ENCODE measurements around the gene TMEM86B. TPM values are rescaled to one million over a fixed set of nuclear protein-coding genes. Genes with fewer than 3 reads are reported as not detected.

Gene TMEM86B
- total RNA-seq, 4 donors from 2014 or later = 2.0 to 40.8 (median 4.4) TPM

DNA sequence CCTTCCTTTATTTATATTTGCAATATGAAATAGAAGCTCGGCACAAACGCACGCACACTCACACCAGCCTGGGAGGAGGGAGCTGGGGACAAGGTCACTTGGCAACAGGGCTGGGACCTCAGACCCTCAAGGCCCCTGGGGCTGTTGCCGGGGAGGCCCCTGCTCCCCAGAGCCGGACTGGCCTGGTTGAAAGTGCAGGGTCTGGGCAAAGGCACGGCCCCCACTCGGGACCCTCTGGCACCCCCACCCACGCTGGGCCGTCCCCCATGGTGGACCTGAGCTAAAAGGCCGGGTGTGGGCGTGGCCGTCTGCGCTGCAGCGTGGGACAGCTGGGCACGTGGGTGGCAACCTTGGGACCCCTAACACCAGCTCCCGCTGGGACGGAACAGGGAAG, 1.2 kb upstream of the TMEM86B start:
- DNase-seq = no peak
- Histone ChIP-seq H3K4me3 (no peak overlapping the region), H3K36me3 (peaks cover 0 to 27% (median 10%) of the 10 kb centered on the region in 4 donors), H3K27ac (no peak overlapping the region), H3K27me3 (no peaks in the 10 kb centered on the region), H3K4me1 (peaks cover 0 to 6% (median 0%) of the 10 kb centered on the region in 4 donors), H3K9me3 (no peaks in the 10 kb centered on the region)
- WGBS, 2 donors (ENCODE audit: low coverage in 1 of 2) = 87% methylated on average over 17 of the region's 17 CpGs; no CpG with 5 or more reads in 1 of the 2 donors
- no peak for TF ChIP-seq POLR2A (IDR thresholded peaks at IDR 0.05)
- TF ChIP-seq EP300 (IDR thresholded peaks at IDR 0.05; ENCODE audit: low read depth) = no peak
- TF ChIP-seq, protein P1, sequence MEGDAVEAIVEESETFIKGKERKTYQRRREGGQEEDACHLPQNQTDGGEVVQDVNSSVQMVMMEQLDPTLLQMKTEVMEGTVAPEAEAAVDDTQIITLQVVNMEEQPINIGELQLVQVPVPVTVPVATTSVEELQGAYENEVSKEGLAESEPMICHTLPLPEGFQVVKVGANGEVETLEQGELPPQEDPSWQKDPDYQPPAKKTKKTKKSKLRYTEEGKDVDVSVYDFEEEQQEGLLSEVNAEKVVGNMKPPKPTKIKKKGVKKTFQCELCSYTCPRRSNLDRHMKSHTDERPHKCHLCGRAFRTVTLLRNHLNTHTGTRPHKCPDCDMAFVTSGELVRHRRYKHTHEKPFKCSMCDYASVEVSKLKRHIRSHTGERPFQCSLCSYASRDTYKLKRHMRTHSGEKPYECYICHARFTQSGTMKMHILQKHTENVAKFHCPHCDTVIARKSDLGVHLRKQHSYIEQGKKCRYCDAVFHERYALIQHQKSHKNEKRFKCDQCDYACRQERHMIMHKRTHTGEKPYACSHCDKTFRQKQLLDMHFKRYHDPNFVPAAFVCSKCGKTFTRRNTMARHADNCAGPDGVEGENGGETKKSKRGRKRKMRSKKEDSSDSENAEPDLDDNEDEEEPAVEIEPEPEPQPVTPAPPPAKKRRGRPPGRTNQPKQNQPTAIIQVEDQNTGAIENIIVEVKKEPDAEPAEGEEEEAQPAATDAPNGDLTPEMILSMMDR (IDR thresholded peaks at IDR 0.05) = no peak
- no peak for TF ChIP-seq POLR2AphosphoS5 (IDR thresholded peaks at IDR 0.05)
- in situ Hi-C loops (cut with MboI; ENCODE audit: low pct_ligation_motif_present in 1 of 4, low pct_unique_long_range_greater_than_20kb in 1 of 4, low sequenced_read_pairs in 3 of 4) = no loop called here
- intact Hi-C loops (cut with DNase I; ENCODE audit: low total_unique reads) = loop anchor here (1.0 kb wide), 1 partner anchor 144 kb away; no protein-coding TSS in a partner anchor

DNA sequence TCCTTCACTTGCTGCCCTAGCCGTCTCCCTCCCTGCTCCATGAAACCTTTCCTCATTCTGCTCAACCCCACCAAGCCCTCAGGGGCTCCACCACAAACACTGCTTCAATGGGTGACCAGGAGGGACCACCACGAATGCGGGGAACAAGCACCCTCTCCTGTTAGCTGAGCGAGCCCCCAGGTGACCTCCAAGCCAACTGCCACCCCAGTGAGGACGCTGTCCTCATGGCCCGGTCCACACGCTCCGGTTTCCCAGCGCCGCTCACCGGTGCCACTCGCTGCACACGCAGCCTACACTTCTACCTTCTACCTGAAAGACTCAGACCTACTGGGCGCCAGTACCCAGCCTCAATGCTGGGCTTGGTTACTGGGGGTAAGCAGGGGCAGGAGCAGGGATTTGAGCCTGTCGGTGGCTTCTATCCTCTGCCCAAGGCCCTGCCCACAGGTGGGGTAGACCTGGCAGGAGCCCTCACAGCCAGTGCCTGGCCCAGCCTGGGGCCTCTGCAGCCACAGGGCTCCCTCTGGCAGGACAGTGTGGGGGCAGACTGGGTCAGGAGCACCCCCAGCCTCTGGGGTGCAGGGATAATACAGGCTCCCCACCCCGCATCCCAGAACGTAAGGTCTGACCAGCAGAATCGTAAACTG, 704 bp upstream of the TMEM86B start:
- H3K4me1 ChIP-seq = peaks cover 0 to 6% (median 0%) of the 10 kb centered on the region in 4 donors

DNA sequence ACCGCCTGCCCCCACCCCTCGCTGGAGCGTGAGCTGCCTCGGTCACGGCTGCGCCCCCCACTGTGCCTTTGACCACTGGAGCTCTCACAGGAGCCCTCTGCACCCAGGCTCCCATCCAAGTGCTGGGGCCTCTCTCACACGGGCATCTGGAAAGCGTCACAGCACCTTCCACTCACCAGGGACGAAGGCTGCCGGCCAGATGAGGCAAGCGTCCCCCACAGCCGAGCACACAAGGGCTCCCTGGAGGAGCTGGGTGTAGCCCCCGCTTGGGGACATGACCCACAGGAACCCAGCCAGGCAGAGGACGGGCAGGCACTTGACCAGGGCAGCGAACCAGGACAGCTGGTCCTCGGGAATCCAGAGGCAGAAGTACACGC, 560 bp downstream of the TMEM86B start:
- peak overlapping the region in 1 of 4 donors; percentile 15 for H3K27ac ChIP-seq
- TF ChIP-seq EP300 (IDR thresholded peaks at IDR 0.05; ENCODE audit: low read depth) (no peak), POLR2A (IDR thresholded peaks at IDR 0.05) (no peak), POLR2AphosphoS5 (IDR thresholded peaks at IDR 0.05) (no peak)
- TF ChIP-seq, protein P1 (IDR thresholded peaks at IDR 0.05) = no peak
- no peak for DNase-seq
- H3K36me3 ChIP-seq = peaks cover 0 to 27% (median 8%) of the 10 kb centered on the region in 4 donors
- H3K9me3 ChIP-seq = no peaks in the 10 kb centered on the region
- H3K4me1 ChIP-seq = peaks cover 0 to 6% (median 0%) of the 10 kb centered on the region in 4 donors
- intact Hi-C loops (cut with DNase I; ENCODE audit: low total_unique reads) = no loop called here
- H3K27me3 ChIP-seq = no peaks in the 10 kb centered on the region
- in situ Hi-C loops (cut with MboI; ENCODE audit: low pct_ligation_motif_present in 1 of 4, low pct_unique_long_range_greater_than_20kb in 1 of 4, low sequenced_read_pairs in 3 of 4) = no loop called here
- WGBS, 2 donors (ENCODE audit: low coverage in 1 of 2) = 69% methylated on average over 16 of the region's 17 CpGs; no CpG with 5 or more reads in 1 of the 2 donors
- no peak overlapping the region for H3K4me3 ChIP-seq

More for the DNA sequence above, 704 bp upstream of the TMEM86B start:
- no peak overlapping the region for H3K4me3 ChIP-seq
- peaks cover 0 to 27% (median 8%) of the 10 kb centered on the region in 4 donors for H3K36me3 ChIP-seq
- intact Hi-C loops (cut with DNase I; ENCODE audit: low total_unique reads) = loop anchor here (1.0 kb wide), 1 partner anchor 144 kb away; no protein-coding TSS in a partner anchor
- H3K27ac ChIP-seq = no peak overlapping the region
- in situ Hi-C loops (cut with MboI; ENCODE audit: low pct_ligation_motif_present in 1 of 4, low pct_unique_long_range_greater_than_20kb in 1 of 4, low sequenced_read_pairs in 3 of 4) = no loop called here
- H3K9me3 ChIP-seq = no peaks in the 10 kb centered on the region
- WGBS, 2 donors (ENCODE audit: low coverage in 1 of 2) = 20 to 91% methylated on average over 1 to 18 of the region's 18 CpGs
- no peak for DNase-seq
- TF ChIP-seq POLR2A (IDR thresholded peaks at IDR 0.05) = no peak
- TF ChIP-seq, protein P1 (IDR thresholded peaks at IDR 0.05) = no peak
- no peak for TF ChIP-seq EP300 (IDR thresholded peaks at IDR 0.05; ENCODE audit: low read depth)
- TF ChIP-seq POLR2AphosphoS5 (IDR thresholded peaks at IDR 0.05) = no peak
- H3K27me3 ChIP-seq = no peaks in the 10 kb centered on the region

DNA sequence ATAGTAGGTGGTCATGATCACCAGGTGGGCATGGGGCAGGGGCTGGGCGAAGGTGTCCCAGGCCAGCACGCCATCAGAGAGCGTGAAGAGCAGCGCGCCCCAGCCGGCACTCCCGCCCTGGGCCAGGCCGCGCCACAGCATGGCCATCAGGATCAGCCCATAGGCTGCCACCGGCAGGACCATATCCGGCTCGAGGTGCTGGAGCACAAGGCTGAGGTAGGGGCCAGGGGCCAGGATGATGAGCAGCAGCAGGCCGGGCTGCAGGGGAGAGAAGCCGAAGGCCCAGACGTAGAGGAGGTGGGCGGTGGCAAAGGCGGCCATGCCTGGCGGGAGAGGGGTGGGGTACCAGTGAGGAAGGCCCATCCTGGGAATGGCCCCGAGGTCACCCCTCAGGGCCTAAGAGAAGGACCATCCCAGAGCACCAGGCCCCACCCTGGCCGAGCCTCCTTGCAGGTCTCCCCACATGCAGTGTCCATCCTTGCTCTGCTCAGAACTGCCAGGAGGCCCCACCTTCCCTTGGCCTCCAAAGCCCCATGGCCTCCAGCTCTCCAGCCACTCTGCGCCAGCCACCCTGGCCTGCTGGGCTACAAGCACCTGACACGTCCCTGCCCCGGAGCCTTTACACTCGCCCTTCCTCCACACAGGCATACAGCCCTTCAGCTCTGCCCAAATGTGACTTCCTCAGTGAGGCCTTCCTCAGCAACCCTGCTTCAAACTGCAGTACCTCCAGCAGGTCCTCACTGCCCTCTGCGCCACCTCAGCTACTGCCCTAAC, 1.1 kb downstream of the TMEM86B start:
- no peak for DNase-seq
- Histone ChIP-seq H3K4me3 (no peak overlapping the region), H3K27ac (no peak overlapping the region), H3K27me3 (no peaks in the 10 kb centered on the region), H3K36me3 (peaks cover 0 to 27% (median 8%) of the 10 kb centered on the region in 4 donors), H3K4me1 (peaks cover 0 to 6% (median 0%) of the 10 kb centered on the region in 4 donors), H3K9me3 (no peaks in the 10 kb centered on the region)
- whole genome bisulfite sequencing, 2 donors (ENCODE audit: low coverage in 1 of 2) = 93 to 94% methylated on average over 3 to 24 of the region's 25 CpGs
- intact Hi-C loops (cut with DNase I; ENCODE audit: low total_unique reads) (no loop called here), in situ Hi-C loops (cut with MboI; ENCODE audit: low pct_ligation_motif_present in 1 of 4, low pct_unique_long_range_greater_than_20kb in 1 of 4, low sequenced_read_pairs in 3 of 4) (no loop called here)
- TF ChIP-seq POLR2AphosphoS5 (IDR thresholded peaks at IDR 0.05) (no peak), EP300 (IDR thresholded peaks at IDR 0.05; ENCODE audit: low read depth) (no peak), POLR2A (IDR thresholded peaks at IDR 0.05) (no peak)
- TF ChIP-seq, protein P1 (IDR thresholded peaks at IDR 0.05) = no peak

All from transverse colon (tissue), 4 donors.